Measurements from ENCODE around the gene MYOM1.

DNA sequence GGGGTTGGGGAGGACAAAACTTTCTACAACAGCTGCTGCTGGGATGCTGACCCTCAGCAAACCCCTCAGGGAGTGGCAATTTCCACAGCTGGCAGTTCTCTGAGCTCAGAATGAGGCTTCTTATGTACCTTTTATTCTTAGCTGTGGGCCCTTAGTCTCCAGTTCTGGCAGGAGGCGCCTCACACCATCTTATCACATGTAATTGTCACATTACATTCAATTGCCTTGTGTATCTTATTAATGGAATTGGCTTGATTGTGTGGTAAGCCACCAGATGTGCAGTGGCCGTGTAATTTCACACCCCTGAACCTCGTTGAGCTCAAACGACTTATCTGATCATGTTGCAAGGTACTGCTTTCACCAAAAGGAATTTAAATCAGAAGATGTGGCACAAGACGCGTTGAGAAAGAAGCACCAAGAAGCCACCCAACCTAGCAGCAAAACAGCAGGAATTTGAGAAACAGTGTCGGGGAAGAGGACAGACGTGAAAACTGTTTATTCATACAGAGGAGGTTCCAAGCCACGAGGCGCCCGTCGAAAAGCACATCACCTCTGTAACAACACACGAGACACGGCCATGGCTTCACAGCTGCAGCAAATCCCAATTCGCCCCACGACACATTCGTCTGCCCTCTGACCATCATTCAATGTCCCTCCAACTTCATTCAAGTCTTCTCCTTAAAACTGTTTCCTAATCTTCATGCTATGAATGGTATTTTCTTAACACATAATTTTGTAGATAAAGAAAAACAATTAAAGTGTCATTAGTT is 153.2 kb downstream of the MYOM1 start:
- TF ChIP-seq GATA2 (IDR thresholded peaks at IDR 0.05; ENCODE audit: low read depth, low read length) (no peak), GATA3 (IDR thresholded peaks at IDR 0.05; ENCODE audit: low read depth, low read length) (no peak)

All from SH-SY5Y (cell line).